Fibroblast of skin of right quadriceps (primary cell): ENCODE data around the gene KHDC1.
"Not testable (repeated sequence)": the region's sequence is repeated elsewhere in the genome, so short reads cannot be mapped to it uniquely, and the experiment has no call there.

Experiments
- DNase-seq: peaks from one replicate; pipeline ENCODE4 v3.0.0-alpha.2; 2013

The KHDC1 gene

GRCh38 chr6:73262671-73263569, at the start of gene KHDC1:
Gene KHDC1, minus strand, starts transcription at chr6:73263196. Its CDS starts 20,679 bp downstream, at chr6:73242517.
- DNase-seq, result peak; percentile 68

- DNase-seq, result not testable (repeated sequence)
These were observed 47.5 kb upstream of the KHDC1 start for GRCh38 chr6:73310503-73310845.

GRCh38 chr6:73309785-73310502, 46.9 kb upstream of the KHDC1 start:
- DNase-seq, result peak; percentile 68

GRCh38 chr6:73309535-73309784, 46.5 kb upstream of the KHDC1 start:
- no peak for DNase-seq

- DNase-seq, result peak; percentile 39
These were observed 45.9 kb upstream of the KHDC1 start for GRCh38 chr6:73308712-73309534.

- DNase-seq, result not testable (repeated sequence)
These were observed 40.8 kb upstream of the KHDC1 start for GRCh38 chr6:73303773-73304172.

GRCh38 chr6:73302339-73302738, 39.3 kb upstream of the KHDC1 start:
- DNase-seq, result no peak

- no peak for DNase-seq
These were observed 36.4 kb upstream of the KHDC1 start for GRCh38 chr6:73299151-73299971.

GRCh38 chr6:73293331-73293730, 30.3 kb upstream of the KHDC1 start:
- no peak for DNase-seq

GRCh38 chr6:73290435-73290834, 27.4 kb upstream of the KHDC1 start:
- DNase-seq, result peak; percentile 34

- no peak for DNase-seq
These were observed 23.8 kb upstream of the KHDC1 start for GRCh38 chr6:73286752-73287151.

- peak; percentile 61 for DNase-seq
These were observed 22.8 kb upstream of the KHDC1 start for GRCh38 chr6:73285674-73286283.

GRCh38 chr6:73282871-73283270, 19.9 kb upstream of the KHDC1 start:
- DNase-seq, result no peak

GRCh38 chr6:73281684-73282083, 18.7 kb upstream of the KHDC1 start:
- DNase-seq, result not testable (repeated sequence)

- not testable (repeated sequence) for DNase-seq
These were observed 6.3 kb upstream of the KHDC1 start for GRCh38 chr6:73269296-73269695.

- DNase-seq, result not testable (repeated sequence)
These were observed 5.9 kb upstream of the KHDC1 start for GRCh38 chr6:73268896-73269295.

- DNase-seq, result no peak
These were observed 1.4 kb upstream of the KHDC1 start for GRCh38 chr6:73264446-73264845.

- no peak for DNase-seq
These were observed 544 bp upstream of the KHDC1 start for GRCh38 chr6:73263570-73263909.

- DNase-seq, result no peak
These were observed 4.3 kb downstream of the KHDC1 start for GRCh38 chr6:73258721-73259120.

- not testable (repeated sequence) for DNase-seq
These were observed 8.7 kb downstream of the KHDC1 start for GRCh38 chr6:73254323-73254722.

- DNase-seq, result no peak
These were observed 10.3 kb downstream of the KHDC1 start for GRCh38 chr6:73252703-73253102.

- DNase-seq, result no peak
These were observed 13.0 kb downstream of the KHDC1 start for GRCh38 chr6:73250016-73250415.
